Measurements from ENCODE around the gene CCDC149. TPM values are rescaled to one million over a fixed set of nuclear protein-coding genes. Genes with fewer than 3 reads are reported as not detected.

Gene CCDC149
- polyA plus RNA-seq, 1 experiment: 13.9 TPM

DNA sequence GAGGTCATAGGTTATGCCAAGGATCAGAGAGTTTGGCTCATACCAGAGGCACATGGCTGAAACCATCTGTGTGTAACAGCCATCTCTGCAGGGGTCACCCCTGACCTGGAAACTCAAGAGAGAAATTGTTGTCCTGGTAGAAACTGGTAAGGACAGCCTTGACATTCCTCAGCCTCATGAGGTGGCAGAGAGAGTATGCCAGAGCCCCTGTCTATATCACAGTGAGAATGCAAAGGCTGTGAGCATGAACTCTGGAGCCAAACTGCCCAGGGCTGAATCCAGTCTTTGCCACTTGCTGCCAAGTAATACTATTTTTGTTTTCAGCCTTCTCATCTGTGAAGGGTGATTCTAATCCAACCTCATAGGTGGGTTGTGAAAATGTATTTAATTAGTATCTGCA, 37.1 kb upstream of the CCDC149 start:
- DNase-seq (ENCODE audit: low read depth, low spot score): no peak

DNA sequence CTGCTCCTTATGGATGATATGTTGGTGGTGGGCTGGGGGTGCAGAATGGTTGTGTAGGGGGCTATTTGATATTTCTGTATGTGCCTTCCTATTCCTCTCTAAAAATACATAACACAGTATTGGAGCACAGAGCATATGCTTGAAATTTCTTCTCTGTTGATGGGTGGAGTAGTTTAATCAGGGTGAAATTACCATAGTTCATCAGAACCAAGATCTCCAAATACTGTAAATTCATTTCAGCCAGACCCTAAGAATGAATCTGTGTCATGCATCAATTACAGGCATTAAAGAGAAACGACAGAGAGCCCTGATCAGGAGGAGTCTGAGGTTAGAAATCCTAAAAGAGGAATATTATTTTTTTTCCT, 25.1 kb upstream of the CCDC149 start:
- Histone ChIP-seq H3K27ac (ENCODE audit: low read depth, low read length) (no peak overlapping the region), H3K4me3 (ENCODE audit: low read depth, low read length) (no peak overlapping the region), H3K27me3 (ENCODE audit: control insufficient read depth, insufficient read depth, low read length) (peaks cover 2% of the 10 kb centered on the region), H3K9me3 (ENCODE audit: control insufficient read depth, insufficient read depth, low read length) (peaks cover 3% of the 10 kb centered on the region)
- no peak for DNase-seq (ENCODE audit: low read depth, low spot score)
- TF ChIP-seq, protein P1, sequence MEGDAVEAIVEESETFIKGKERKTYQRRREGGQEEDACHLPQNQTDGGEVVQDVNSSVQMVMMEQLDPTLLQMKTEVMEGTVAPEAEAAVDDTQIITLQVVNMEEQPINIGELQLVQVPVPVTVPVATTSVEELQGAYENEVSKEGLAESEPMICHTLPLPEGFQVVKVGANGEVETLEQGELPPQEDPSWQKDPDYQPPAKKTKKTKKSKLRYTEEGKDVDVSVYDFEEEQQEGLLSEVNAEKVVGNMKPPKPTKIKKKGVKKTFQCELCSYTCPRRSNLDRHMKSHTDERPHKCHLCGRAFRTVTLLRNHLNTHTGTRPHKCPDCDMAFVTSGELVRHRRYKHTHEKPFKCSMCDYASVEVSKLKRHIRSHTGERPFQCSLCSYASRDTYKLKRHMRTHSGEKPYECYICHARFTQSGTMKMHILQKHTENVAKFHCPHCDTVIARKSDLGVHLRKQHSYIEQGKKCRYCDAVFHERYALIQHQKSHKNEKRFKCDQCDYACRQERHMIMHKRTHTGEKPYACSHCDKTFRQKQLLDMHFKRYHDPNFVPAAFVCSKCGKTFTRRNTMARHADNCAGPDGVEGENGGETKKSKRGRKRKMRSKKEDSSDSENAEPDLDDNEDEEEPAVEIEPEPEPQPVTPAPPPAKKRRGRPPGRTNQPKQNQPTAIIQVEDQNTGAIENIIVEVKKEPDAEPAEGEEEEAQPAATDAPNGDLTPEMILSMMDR (IDR thresholded peaks at IDR 0.05; ENCODE audit: low read depth, low read length): no peak
- CTCF ChIA-PET: no interaction called here
- POLR2A ChIA-PET: no interaction called here

More for the DNA sequence above, 37.1 kb upstream of the CCDC149 start:
- TF ChIP-seq, protein P1 (IDR thresholded peaks at IDR 0.05; ENCODE audit: low read depth, low read length): no peak
- no peak overlapping the region for H3K4me3 ChIP-seq (ENCODE audit: low read depth, low read length)
- CTCF ChIA-PET: no interaction called here
- 0 out of 2 replicates have a peak, but pooled peaks cover 3% of the 10 kb centered on the region for H3K9me3 ChIP-seq (ENCODE audit: control insufficient read depth, insufficient read depth, low read length)
- POLR2A ChIA-PET: no interaction called here
- no peak overlapping the region for H3K27ac ChIP-seq (ENCODE audit: low read depth, low read length)
- peaks cover 10% of the 10 kb centered on the region for H3K27me3 ChIP-seq (ENCODE audit: control insufficient read depth, insufficient read depth, low read length)

DNA sequence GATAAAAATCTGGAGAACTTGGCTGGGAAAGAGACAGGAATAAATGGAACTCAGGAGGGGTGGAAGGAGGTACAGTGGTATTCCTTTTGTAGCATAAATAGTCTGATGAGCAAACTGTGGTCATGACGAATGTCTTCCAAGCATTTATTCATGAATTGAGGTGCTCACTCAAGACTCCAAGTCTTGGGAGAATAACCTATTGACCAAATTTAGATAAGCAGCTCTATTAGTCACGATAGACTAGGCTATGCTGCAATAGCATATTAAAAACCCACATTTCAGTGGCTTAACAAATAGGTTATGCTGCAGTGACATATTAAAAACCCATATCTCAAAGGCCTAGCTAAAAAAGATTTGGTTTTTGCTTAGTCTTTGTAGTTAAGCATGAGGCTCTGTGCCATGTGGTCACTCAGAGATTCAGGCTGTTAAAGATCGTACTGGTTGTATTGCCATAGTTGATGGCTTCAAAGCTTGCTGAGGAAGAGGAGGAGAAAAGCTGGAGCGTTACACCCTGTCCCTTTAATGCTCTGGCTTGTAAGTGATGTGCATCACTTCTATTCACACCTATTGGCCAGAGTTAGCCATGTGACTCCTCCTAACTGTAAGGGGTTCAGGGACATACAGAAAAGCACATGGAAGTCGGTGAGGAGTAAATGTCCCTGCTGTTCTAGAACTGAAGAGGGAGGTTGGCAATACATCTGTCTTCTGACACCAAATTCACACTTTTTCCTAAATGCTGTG, 24.5 kb upstream of the CCDC149 start:
- DNase-seq (ENCODE audit: low read depth, low spot score): no peak
- POLR2A ChIA-PET: no interaction called here
- CTCF ChIA-PET: no interaction called here
- no peak overlapping the region for H3K27ac ChIP-seq (ENCODE audit: low read depth, low read length)
- H3K27me3 ChIP-seq (ENCODE audit: control insufficient read depth, insufficient read depth, low read length): peaks cover 2% of the 10 kb centered on the region
- TF ChIP-seq, protein P1 (IDR thresholded peaks at IDR 0.05; ENCODE audit: low read depth, low read length): no peak
- H3K9me3 ChIP-seq (ENCODE audit: control insufficient read depth, insufficient read depth, low read length): peaks cover 3% of the 10 kb centered on the region
- no peak overlapping the region for H3K4me3 ChIP-seq (ENCODE audit: low read depth, low read length)

DNA sequence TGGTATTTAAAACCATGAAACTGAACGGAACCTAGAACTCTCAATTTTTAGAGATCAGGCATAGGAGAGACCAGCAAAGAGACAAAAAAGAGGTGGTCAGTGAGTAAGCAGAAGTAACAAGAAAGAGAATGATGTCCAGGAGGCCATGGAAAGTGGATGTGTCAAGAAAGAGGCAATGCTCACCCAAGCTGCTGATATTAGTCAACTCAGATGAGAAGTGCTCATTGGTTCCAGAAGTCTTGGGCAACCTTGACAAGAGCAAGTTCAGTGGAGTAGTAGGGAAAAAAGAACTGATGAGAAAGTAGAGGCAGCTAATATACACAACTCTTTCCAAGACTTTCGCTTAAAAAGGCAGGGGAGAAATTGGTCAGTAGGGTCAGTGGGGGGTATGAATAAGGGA, 23.0 kb upstream of the CCDC149 start:
- no peak for DNase-seq (ENCODE audit: low read depth, low spot score)
- H3K9me3 ChIP-seq (ENCODE audit: control insufficient read depth, insufficient read depth, low read length): peaks cover 3% of the 10 kb centered on the region
- H3K4me3 ChIP-seq (ENCODE audit: low read depth, low read length): no peak overlapping the region
- TF ChIP-seq, protein P1 (IDR thresholded peaks at IDR 0.05; ENCODE audit: low read depth, low read length): no peak
- no peak overlapping the region for H3K27ac ChIP-seq (ENCODE audit: low read depth, low read length)
- CTCF ChIA-PET: no interaction called here
- peaks cover 2% of the 10 kb centered on the region for H3K27me3 ChIP-seq (ENCODE audit: control insufficient read depth, insufficient read depth, low read length)
- POLR2A ChIA-PET: no interaction called here

DNA sequence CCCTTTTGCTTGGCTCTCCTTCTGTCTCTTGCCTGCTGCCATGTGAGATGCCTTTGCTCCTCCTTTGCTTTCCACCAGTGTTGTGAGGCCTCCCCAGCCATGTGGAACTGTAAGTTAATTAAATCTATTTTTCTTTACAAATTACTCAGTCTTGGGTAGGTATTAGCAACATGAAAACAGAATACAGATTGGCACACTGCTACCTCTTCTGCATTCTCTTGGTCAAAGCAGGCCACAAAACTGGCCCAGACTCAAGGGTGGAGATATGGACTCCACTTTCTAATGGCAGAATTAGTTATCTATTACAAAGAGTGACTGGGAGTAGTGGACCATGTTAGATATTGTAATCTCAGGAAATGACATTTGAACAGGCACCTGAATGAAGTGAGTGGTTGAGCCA, 21.5 kb upstream of the CCDC149 start:
- POLR2A ChIA-PET: no interaction called here
- H3K9me3 ChIP-seq (ENCODE audit: control insufficient read depth, insufficient read depth, low read length): peaks cover 3% of the 10 kb centered on the region
- no peak overlapping the region for H3K4me3 ChIP-seq (ENCODE audit: low read depth, low read length)
- no peak overlapping the region for H3K27ac ChIP-seq (ENCODE audit: low read depth, low read length)
- CTCF ChIA-PET: no interaction called here
- peaks cover 2% of the 10 kb centered on the region for H3K27me3 ChIP-seq (ENCODE audit: control insufficient read depth, insufficient read depth, low read length)
- TF ChIP-seq, protein P1 (IDR thresholded peaks at IDR 0.05; ENCODE audit: low read depth, low read length): no peak
- DNase-seq (ENCODE audit: low read depth, low spot score): no peak
